Measurements from ENCODE around the gene PAX1. TPM values are rescaled to one million over a fixed set of nuclear protein-coding genes. Genes with fewer than 3 reads are reported as not detected.

Gene PAX1
- total RNA-seq, 2 donors from 2014 or later, result not detected

DNA sequence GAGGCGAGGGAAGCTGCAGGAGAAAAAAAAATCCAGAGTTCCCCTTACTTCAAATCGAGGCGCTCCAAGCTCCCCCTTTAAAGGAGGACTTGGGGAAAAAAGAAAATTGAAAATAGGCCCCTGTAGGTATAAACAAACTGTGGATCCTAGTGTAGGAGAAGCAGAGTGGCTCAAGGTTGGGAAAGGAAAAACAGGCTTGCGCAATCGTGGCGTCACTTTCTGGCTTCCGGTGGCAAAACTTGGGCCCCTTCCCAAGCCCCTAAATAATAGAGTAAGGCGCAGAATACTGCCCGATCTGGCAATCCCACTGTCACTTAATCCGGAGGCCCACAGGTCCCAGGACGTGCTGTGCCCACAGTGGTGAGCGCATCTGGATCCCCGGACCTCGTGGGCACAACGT is 8.0 kb downstream of the PAX1 start:
- H3K9ac ChIP-seq (ENCODE audit: extremely low read depth, low read length, poor library complexity, severe bottlenecking), result no peak overlapping the region
- H3K27me3 ChIP-seq (ENCODE audit: control insufficient read depth, insufficient read depth, low read length, poor library complexity, severe bottlenecking), result peaks cover 100% of the 10 kb centered on the region
- H3K36me3 ChIP-seq (ENCODE audit: control insufficient read depth, insufficient read depth, low read length), result no peaks in the 10 kb centered on the region
- H3K4me3 ChIP-seq (ENCODE audit: low read length), result peak overlapping the region; percentile 65
- no peaks in the 10 kb centered on the region for H3K4me1 ChIP-seq (ENCODE audit: control insufficient read depth, insufficient read depth, low read length)
- no peaks in the 10 kb centered on the region for H3K9me3 Mint-ChIP-seq
- H3K4me1 Mint-ChIP-seq, result peaks cover 33% of the 10 kb centered on the region
- H3K4me3 Mint-ChIP-seq, result peak overlapping the region; percentile 38
- TF ChIP-seq CTCF (conservative IDR thresholded peaks at IDR 0.05), result no peak
- WGBS, 2 experiments (ENCODE audit: insufficient coverage in 1 of 2, insufficient read length in 1 of 2), result 8 to 11% methylated on average over 11 to 15 of the region's 15 CpGs
- no peak overlapping the region for H3K27ac ChIP-seq (ENCODE audit: low read depth, low read length)
- peak; percentile 52 for DNase-seq
- H3K36me3 Mint-ChIP-seq (ENCODE audit: low read depth), result no peaks in the 10 kb centered on the region
- H3K9me3 ChIP-seq (ENCODE audit: control insufficient read depth, low read length), result no peaks in the 10 kb centered on the region
- H3K27me3 Mint-ChIP-seq (ENCODE audit: insufficient read depth), result peaks cover 99% of the 10 kb centered on the region
- no peak overlapping the region for H3K27ac Mint-ChIP-seq

DNA sequence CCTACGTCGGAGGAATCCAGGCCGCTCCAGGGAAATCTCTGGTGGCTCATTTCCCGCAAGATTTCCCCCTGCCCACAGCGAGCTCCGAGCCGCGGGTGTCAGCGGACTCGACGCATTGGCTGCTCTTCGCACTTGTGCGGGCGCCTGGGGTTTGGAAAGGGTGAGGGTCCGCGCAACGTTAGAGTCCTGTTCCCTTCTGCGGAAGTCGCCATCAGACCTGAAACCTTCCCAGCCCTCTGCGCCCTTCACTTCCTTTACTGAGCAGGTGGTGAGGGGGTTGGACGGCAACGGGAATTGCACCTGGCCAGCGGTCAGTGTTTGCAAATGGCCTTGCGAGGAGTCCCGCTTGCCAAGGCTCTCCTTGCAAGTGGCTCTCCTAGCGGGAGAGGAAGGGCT is 8.4 kb downstream of the PAX1 start:
- H3K36me3 Mint-ChIP-seq (ENCODE audit: low read depth), result no peaks in the 10 kb centered on the region
- no peaks in the 10 kb centered on the region for H3K9me3 Mint-ChIP-seq
- peaks cover 100% of the 10 kb centered on the region for H3K27me3 ChIP-seq (ENCODE audit: control insufficient read depth, insufficient read depth, low read length, poor library complexity, severe bottlenecking)
- peak overlapping the region; percentile 38 for H3K4me3 Mint-ChIP-seq
- 0 to 4% methylated on average over 4 to 26 of the region's 26 CpGs for WGBS, 2 experiments (ENCODE audit: insufficient coverage in 1 of 2, insufficient read length in 1 of 2)
- H3K27ac Mint-ChIP-seq, result no peak overlapping the region
- no peaks in the 10 kb centered on the region for H3K9me3 ChIP-seq (ENCODE audit: control insufficient read depth, low read length)
- peak overlapping the region; percentile 65 for H3K4me3 ChIP-seq (ENCODE audit: low read length)
- no peak overlapping the region for H3K9ac ChIP-seq (ENCODE audit: extremely low read depth, low read length, poor library complexity, severe bottlenecking)
- no peak for TF ChIP-seq CTCF (conservative IDR thresholded peaks at IDR 0.05)
- peak; percentile 76 for DNase-seq
- H3K4me1 ChIP-seq (ENCODE audit: control insufficient read depth, insufficient read depth, low read length), result no peaks in the 10 kb centered on the region
- H3K4me1 Mint-ChIP-seq, result peaks cover 30% of the 10 kb centered on the region
- H3K27me3 Mint-ChIP-seq (ENCODE audit: insufficient read depth), result peaks cover 99% of the 10 kb centered on the region
- H3K36me3 ChIP-seq (ENCODE audit: control insufficient read depth, insufficient read depth, low read length), result no peaks in the 10 kb centered on the region
- no peak overlapping the region for H3K27ac ChIP-seq (ENCODE audit: low read depth, low read length)

- Histone ChIP-seq H3K9me3 (ENCODE audit: control insufficient read depth, low read length) (no peaks in the 10 kb centered on the region), H3K27ac (ENCODE audit: low read depth, low read length) (no peak overlapping the region), H3K36me3 (ENCODE audit: control insufficient read depth, insufficient read depth, low read length) (no peaks in the 10 kb centered on the region), H3K4me1 (ENCODE audit: control insufficient read depth, insufficient read depth, low read length) (no peaks in the 10 kb centered on the region), H3K27me3 (ENCODE audit: control insufficient read depth, insufficient read depth, low read length, poor library complexity, severe bottlenecking) (peaks cover 100% of the 10 kb centered on the region), H3K4me3 (ENCODE audit: low read length) (peak overlapping the region; percentile 65), H3K9ac (ENCODE audit: extremely low read depth, low read length, poor library complexity, severe bottlenecking) (no peak overlapping the region)
- Mint-ChIP-seq H3K36me3 (ENCODE audit: low read depth) (no peaks in the 10 kb centered on the region), H3K27ac (no peak overlapping the region), H3K4me3 (peak overlapping the region; percentile 38), H3K9me3 (no peaks in the 10 kb centered on the region), H3K27me3 (ENCODE audit: insufficient read depth) (peaks cover 99% of the 10 kb centered on the region), H3K4me1 (peaks cover 30% of the 10 kb centered on the region)
- WGBS, 2 experiments (ENCODE audit: insufficient coverage in 1 of 2, insufficient read length in 1 of 2), result 2 to 3% methylated on average over 27 to 54 of the region's 54 CpGs
- TF ChIP-seq CTCF (conservative IDR thresholded peaks at IDR 0.05), result no peak
- peak; percentile 80 for DNase-seq
Measured at GRCh38 chr20:21714297-21715192, 9.1 kb downstream of the PAX1 start.
